IPS-20b (cell line): ENCODE data around the gene SLC6A6.
A peak's percentile ranks its signal among the peaks of the same experiment; 100 is the strongest.

ENCODE experiments used
- H3K27ac ChIP-seq: one replicate; pipeline ENCODE4 v1.5.1; 2013; ENCODE audit warnings: low read length
- H3K27me3 ChIP-seq: 2 replicates; pipeline ENCODE4 v1.6.1; 2013; ENCODE audit warnings: mild to moderate bottlenecking, low read length, inconsistent platforms; ENCODE audit not compliant: insufficient read depth
- H3K36me3 ChIP-seq: 2 replicates; pipeline ENCODE4 v1.6.1; 2013; ENCODE audit warnings: low read depth, mild to moderate bottlenecking, inconsistent platforms, low read length, moderate library complexity; ENCODE audit not compliant: insufficient read depth
- H3K4me1 ChIP-seq: 2 replicates; pipeline ENCODE4 v1.6.1; 2013; ENCODE audit warnings: mild to moderate bottlenecking, control low read depth, inconsistent platforms, low read length, moderate library complexity; ENCODE audit not compliant: insufficient read depth
- H3K4me3 ChIP-seq: 2 replicates; pipeline ENCODE4 v1.5.1; 2013; ENCODE audit warnings: mild to moderate bottlenecking, low read length, inconsistent platforms
- H3K9ac ChIP-seq: 2 replicates; pipeline ENCODE4 v1.6.1; 2013; ENCODE audit warnings: low read depth, mild to moderate bottlenecking, inconsistent platforms, low read length, moderate library complexity
- H3K9me3 ChIP-seq: 2 replicates; pipeline ENCODE4 v1.6.1; 2013; ENCODE audit warnings: mild to moderate bottlenecking, low read depth, low read length, inconsistent platforms; ENCODE audit not compliant: insufficient read depth

The SLC6A6 gene

DNA sequence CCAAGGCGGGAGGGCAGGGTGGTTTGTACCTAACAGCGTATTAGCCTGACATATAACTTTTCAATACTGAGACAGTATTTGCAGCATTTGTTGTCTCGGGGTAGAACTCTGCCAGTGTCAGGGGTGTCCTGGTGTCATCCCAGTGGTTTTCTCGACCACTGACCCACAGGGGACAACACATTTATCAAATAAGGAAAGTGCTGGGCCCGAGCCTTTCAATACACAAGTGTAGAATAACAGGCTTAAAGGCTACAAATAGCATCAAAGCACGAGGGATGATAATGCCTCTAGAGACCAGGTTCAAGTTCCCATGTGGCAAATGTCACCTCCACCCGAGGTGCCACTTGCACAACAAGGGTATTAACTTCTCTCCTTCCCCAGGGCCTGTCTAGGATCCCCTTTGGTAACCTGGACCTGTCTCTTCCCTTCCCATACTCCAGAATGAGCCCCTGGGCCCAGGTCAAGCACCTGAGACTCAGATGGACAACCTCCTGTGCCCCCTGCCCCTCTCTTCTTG, 9.5 kb upstream of the SLC6A6 start:
- Histone ChIP-seq H3K27me3 (no peaks in the 10 kb centered on the region), H3K27ac (no peak overlapping the region), H3K9ac (no peak overlapping the region)

DNA sequence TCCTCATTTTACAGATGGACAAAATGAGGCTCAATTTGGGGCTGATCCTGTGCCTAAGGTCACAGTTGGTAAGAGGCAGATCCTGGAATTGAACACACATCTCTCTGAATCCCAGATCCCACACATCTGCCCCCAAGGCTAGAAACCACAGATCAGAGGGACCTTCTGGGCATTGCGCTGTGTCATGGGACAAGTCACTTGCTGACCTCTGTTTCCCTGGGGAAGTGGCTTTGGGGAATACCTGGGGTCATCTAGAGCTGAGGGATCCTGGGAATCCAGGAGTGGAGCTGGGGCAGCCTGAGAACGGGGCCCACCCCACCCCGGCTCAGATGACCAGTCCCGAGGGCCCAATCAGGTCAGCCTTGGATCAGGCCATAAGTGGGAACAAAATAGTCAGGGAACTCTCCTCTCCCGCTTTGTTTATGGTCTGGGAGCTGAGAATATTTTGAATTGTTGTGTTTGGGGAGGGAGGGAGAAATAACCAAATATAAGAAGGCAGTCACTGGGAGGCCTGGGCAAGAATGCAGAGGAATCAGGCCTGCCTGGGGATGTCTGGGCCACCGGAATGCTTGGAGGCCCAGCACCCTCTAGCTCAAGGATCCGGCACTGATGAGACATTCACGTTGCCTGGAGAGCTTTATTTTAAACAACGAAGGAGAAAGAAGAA, 8.8 kb upstream of the SLC6A6 start:
- no peaks in the 10 kb centered on the region for H3K9me3 ChIP-seq
- H3K4me1 ChIP-seq: no peaks in the 10 kb centered on the region
- H3K36me3 ChIP-seq: no peaks in the 10 kb centered on the region
- H3K4me3 ChIP-seq: no peak overlapping the region
- no peak overlapping the region for H3K9ac ChIP-seq
- no peaks in the 10 kb centered on the region for H3K27me3 ChIP-seq
- H3K27ac ChIP-seq: no peak overlapping the region

More for the DNA sequence above, 9.5 kb upstream of the SLC6A6 start:
- Histone ChIP-seq H3K4me1 (no peaks in the 10 kb centered on the region), H3K36me3 (no peaks in the 10 kb centered on the region), H3K9me3 (no peaks in the 10 kb centered on the region), H3K4me3 (no peak overlapping the region)

DNA sequence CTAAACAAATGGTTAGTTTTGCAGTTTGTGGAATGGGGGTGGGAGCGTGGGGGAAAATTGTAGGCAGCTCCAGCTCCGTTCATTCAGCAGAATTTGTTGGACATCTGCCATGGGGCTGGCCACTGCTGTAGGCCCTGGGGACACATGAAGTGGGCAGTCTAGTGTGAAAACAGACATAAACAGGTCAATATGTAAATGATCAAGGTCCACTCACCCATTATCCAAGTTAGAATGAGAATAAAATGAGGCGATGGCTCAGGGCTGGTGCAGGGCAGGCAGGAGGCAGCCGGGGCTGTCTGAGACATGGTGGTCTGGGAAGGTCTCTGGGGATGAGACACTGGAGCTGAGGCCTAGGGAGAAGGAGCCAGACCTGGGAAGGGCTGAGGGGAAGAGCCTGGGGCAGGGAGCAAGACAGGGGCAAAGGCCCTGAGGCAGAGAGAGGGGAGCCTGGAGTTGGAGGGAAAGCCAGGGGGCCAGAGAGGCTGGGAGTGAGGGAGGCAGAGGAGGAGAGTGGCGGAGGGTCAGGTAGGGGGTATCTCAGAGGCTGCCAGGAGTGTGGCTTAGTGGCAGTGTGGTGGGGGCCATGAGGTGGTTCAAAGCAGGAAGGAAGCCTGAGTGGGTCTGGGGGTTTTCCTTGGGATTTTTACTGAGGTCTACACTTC, 6.2 kb upstream of the SLC6A6 start:
- no peaks in the 10 kb centered on the region for H3K4me1 ChIP-seq
- H3K9ac ChIP-seq: no peak overlapping the region; the same call in 1 of the 2 replicates
- no peak overlapping the region for H3K4me3 ChIP-seq
- H3K27me3 ChIP-seq: peaks cover 4% of the 10 kb centered on the region; the same call in 1 of the 2 replicates
- H3K36me3 ChIP-seq: no peaks in the 10 kb centered on the region
- H3K9me3 ChIP-seq: no peaks in the 10 kb centered on the region
- H3K27ac ChIP-seq: no peak overlapping the region

DNA sequence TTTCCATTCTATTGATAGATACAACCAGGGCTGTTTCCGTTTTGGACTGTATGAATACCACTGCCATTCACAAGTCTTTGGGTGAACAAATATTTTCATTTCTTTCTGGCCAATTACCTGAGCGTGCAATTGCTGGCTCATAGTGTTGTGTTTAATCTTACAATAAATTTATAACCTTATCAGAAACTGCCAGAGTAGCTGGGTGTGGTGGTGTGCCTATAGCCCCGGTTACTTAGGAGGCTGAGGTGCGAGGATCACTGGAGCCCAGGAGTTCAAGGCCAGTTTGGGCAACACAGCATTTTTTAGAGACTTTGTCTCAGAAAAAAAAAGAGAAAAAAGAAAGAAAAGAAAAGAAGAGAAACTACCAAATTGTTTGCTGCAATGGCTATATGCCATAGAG, 5.4 kb upstream of the SLC6A6 start:
- H3K27ac ChIP-seq: no peak overlapping the region
- H3K36me3 ChIP-seq: no peaks in the 10 kb centered on the region
- no peaks in the 10 kb centered on the region for H3K9me3 ChIP-seq
- H3K4me3 ChIP-seq: no peak overlapping the region
- peaks cover 4% of the 10 kb centered on the region; the same call in 1 of the 2 replicates for H3K27me3 ChIP-seq
- H3K4me1 ChIP-seq: no peaks in the 10 kb centered on the region; the same call in 1 of the 2 replicates
- H3K9ac ChIP-seq: no peak overlapping the region

DNA sequence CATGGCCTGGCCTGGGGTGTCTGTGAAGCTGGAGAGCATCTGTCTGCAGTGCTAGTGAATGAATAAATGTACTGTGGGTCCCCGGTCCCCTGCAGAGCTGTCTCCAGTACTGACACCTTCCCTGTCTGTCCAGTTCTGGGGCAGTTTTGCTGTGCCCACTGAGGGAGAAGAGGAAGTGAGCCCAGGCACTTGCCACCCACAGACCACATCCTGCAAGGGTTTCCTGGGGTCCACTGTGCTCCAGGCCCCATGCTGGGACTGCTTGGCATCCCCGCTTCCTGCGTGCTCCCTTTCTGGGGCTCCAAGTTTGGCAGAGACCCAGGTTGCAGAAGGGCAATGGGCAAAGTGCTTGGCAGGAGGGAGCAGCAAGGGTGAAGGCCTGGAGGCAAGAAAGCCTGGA, 4.9 kb upstream of the SLC6A6 start:
- Histone ChIP-seq H3K4me3 (no peak overlapping the region), H3K9ac (no peak overlapping the region), H3K27ac (no peak overlapping the region), H3K27me3 (peaks cover 4% of the 10 kb centered on the region; the same call in 1 of the 2 replicates), H3K36me3 (no peaks in the 10 kb centered on the region), H3K4me1 (no peaks in the 10 kb centered on the region; the same call in 1 of the 2 replicates), H3K9me3 (no peaks in the 10 kb centered on the region)

DNA sequence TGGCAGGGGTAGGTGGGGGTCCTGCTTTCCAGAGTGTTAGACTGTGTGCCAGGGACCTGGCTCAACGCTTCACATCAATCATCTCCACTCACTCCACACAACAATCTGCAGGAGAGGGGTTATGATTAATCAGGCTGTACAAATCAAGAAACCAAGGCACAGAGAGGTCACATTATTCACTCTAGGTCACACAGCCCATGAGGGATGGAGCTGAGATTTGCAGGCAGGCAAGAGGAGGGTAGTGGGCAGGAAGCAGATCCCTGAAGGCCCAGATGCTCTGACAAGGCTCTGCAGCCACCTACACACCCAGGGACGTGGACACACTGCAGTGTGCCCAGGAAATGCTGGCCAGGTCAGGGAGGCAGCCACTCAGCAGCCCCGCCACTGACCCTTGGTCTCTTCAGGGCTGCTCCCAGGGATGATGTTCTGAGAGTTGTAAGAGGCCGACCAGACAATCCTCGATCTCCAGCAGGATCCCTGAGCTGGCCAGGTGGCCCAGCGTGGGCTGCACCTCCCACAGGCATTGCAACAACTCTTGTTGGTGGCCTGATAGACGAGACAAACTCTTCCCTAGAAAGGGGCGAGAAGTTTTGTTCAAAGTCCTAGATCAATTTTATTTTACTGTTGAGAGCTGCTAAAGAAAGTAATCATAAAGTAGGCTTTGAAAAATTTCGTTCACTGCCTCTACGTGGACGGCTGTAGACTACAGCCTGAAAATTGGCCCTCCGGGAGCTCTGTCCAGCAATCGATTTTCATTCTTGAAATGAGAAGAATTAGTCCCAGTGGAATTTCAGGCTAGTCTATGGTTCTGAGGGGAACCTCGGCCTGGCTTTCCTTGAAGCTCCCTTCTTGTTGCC, 4.2 kb upstream of the SLC6A6 start:
- Histone ChIP-seq H3K9ac (no peak overlapping the region), H3K27me3 (peaks cover 4% of the 10 kb centered on the region; the same call in 1 of the 2 replicates), H3K4me1 (no peaks in the 10 kb centered on the region; the same call in 1 of the 2 replicates), H3K36me3 (no peaks in the 10 kb centered on the region), H3K4me3 (no peak overlapping the region), H3K9me3 (no peaks in the 10 kb centered on the region), H3K27ac (no peak overlapping the region)

DNA sequence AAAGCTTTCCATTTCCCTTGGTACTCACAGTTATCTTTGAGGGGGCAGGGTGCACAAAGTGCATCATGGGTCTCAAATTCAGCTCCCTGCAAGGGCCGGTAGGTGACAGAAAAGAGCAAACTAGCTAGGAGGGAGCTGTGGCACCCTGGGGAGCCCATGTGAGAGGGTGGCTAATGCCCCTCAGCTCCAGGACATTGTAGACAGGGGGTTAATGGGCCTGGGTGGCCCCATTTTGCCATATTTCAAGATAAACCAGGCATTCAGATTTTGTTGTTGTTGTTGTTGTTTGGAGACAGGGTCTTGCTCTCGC, 3.7 kb upstream of the SLC6A6 start:
- H3K9me3 ChIP-seq: no peaks in the 10 kb centered on the region
- no peaks in the 10 kb centered on the region; the same call in 1 of the 2 replicates for H3K4me1 ChIP-seq
- H3K36me3 ChIP-seq: no peaks in the 10 kb centered on the region
- H3K27ac ChIP-seq: no peak overlapping the region
- H3K27me3 ChIP-seq: peaks cover 4% of the 10 kb centered on the region; the same call in 1 of the 2 replicates
- H3K4me3 ChIP-seq: no peak overlapping the region
- H3K9ac ChIP-seq: no peak overlapping the region

DNA sequence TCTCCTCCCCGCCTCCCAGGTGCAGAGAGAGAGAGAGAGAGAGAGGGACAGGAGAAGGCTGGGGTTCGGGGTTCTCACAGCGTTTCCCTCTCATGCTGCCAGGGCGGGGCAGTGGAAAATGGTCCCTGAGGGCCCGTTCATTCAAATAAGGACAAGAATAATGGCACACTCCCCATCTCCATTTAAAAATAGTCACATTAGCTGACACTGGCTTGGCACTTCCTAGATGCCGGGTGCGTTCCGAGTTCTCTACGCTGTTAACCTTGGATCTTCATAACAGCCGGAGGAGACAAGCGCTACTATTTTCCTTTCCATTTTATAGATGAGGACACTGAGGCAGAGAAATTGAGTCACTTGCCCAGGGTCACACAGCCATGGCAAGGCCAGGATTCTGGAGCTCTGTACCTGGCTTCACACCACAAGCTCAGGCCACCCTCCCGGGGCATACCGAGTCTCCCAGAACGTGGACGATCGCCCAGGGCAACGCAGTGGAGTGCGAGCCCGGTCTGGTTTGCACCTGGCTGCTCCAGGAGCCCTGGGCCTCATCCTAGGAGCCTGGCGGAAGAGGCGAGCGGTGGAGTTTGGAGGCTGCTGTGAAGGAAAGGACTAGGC, 608 bp upstream of the SLC6A6 start:
- no peaks in the 10 kb centered on the region for H3K9me3 ChIP-seq
- peaks cover 7% of the 10 kb centered on the region; the same call in 1 of the 2 replicates for H3K36me3 ChIP-seq
- peak overlapping the region; percentile 76; the same call in 1 of the 2 replicates for H3K9ac ChIP-seq
- H3K27ac ChIP-seq: no peak overlapping the region
- H3K27me3 ChIP-seq: peaks cover 4% of the 10 kb centered on the region; the same call in 1 of the 2 replicates
- H3K4me3 ChIP-seq: peak overlapping the region; percentile 91
- peaks cover 15% of the 10 kb centered on the region for H3K4me1 ChIP-seq

DNA sequence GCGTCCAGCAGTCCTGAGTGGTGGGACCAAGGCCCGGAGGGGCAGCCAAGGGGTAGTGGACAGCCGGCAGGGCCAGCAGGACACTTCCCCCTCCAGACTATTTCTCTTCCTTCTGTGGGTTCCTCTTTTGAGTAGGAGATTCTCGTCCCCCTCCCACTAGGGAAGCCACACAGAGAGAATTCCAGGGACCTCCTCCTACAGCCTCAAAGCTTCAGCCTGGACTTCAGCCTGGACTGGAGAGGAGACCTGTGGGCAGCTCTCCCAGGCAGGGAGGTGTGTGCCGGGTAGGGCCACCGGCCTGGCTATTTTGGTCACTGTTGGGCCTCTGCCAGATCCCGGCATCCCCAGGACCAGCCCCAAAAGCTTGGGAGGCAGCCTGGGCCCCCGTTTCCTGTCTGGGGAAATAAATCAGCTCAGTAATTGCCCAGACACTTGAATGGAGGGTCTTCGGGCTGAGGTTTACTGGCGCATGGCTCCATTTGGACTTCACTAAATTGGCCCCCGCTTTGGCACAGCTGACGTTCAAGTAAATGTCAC, 1.3 kb downstream of the SLC6A6 start:
- Histone ChIP-seq H3K27ac (no peak overlapping the region), H3K4me1 (peaks cover 15% of the 10 kb centered on the region), H3K9me3 (no peaks in the 10 kb centered on the region), H3K9ac (peak overlapping the region; percentile 85), H3K4me3 (peak overlapping the region; percentile 91), H3K36me3 (peaks cover 7% of the 10 kb centered on the region; the same call in 1 of the 2 replicates), H3K27me3 (peaks cover 4% of the 10 kb centered on the region; the same call in 1 of the 2 replicates)

DNA sequence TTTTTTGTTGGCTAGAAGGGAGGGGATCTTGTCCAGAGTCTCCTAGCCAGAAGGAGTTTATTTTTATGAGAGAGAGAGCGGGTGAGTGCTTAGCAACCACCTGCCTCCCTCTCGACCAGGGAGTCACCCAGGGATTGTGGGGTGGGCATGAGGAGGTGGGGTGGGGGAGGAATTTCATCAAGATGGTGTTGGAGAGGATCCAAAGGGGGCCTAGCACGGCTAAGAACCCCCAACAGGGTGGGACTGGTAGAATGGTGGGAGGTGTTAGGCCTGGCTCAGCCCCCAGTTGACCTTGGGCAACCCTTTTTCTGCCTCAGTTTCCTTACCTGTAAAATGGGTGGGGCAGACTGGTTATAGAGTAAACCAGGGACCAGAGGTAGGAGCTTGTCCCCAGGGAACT, 1.8 kb downstream of the SLC6A6 start:
- Histone ChIP-seq H3K4me1 (peaks cover 15% of the 10 kb centered on the region), H3K27ac (no peak overlapping the region), H3K27me3 (peaks cover 4% of the 10 kb centered on the region; the same call in 1 of the 2 replicates), H3K36me3 (peaks cover 7% of the 10 kb centered on the region; the same call in 1 of the 2 replicates), H3K9ac (peak overlapping the region; percentile 85; the same call in 1 of the 2 replicates), H3K4me3 (peak overlapping the region; percentile 91), H3K9me3 (no peaks in the 10 kb centered on the region)
